Hepatic stellate cell (primary cell): Measurements from ENCODE around the gene PRKACG.

Source experiments
- DNase-seq: peaks from one replicate; pipeline ENCODE4 v3.0.0; 2011; ENCODE audit warnings: low spot score

PRKACG gene

GRCh38 chr9:68983522-68984424 is 30.1 kb downstream of the PRKACG start:
- no peak for DNase-seq

DNA sequence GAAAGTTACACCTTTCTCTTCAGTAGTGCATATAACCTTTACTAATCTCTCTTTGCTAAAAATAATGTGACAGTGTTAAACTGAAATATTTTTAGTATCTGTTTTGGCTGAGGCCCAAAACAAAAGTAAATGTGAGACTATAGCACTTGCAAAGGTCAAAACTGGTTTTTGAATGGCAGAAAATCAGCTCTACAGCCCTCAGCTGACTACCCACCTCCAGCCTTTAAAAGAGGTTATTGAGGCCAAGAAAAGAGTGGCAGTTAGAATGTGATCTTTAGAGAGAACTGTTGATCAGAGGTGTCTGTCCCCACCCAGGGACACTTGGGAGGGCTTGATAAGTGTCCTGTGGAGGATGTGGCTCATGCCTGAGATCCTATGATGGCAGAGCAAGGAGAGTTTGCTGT is 30.9 kb downstream of the PRKACG start:
- DNase-seq = no peak

DNA sequence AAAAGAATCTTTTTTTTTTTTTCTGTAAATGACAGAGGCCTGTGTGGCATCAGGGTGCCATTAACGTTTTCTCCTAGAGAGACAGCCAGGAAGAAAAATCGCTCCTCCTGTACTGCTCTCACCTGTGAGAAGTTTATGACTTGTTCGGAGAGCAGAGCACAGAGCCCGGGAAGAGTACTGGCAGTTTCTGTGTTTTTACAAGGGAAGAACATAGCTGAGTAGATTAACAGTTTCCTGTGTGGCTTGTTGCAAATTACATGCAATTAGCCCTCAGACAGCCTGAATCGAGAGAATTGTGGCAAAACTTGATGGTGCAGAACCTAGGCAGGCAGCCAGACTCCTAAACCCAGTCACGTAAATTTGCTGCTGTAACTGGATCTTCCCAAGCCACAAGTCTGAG is 32.1 kb downstream of the PRKACG start:
- DNase-seq = no peak

- DNase-seq = no peak
These were observed 33.5 kb downstream of the PRKACG start for GRCh38 chr9:68980341-68980914.

DNA sequence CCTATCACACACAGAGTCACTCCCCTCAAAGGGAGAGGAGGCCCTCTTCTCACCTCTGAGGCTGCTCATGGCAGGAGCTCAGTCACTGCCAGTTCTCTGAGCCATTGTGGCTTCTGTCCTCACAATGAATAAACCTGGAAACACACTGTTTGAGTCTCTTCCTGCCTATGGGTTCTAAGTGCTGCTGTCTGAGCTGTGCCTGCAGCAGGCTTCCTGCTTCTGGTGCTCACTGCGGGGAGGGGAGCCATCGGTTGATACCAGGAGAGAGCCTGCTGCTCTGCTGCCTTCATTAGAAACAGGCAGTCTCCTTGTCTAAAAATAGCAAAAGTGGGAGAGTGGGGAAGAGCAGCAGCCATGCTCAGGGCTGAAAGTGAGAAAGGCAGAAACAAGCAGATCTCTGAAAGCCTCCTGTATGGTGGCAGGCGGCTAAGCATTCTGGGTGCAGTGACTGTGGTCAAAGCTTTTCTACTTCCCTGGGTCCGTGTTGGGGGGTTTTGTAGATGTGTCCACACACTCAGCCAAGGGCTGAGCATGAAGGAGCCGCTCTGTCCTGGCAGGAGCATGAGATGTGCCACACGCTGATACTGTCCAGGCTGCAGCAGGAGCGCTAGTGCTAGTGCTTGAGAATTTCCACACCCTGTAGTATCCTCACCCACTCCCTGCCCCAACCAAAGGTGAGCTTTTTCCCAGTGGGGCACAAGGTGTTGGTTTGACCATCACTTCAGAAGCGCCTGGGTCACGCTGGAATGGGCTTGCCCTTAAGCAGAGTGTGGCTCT is 34.2 kb downstream of the PRKACG start:
- no peak for DNase-seq

DNA sequence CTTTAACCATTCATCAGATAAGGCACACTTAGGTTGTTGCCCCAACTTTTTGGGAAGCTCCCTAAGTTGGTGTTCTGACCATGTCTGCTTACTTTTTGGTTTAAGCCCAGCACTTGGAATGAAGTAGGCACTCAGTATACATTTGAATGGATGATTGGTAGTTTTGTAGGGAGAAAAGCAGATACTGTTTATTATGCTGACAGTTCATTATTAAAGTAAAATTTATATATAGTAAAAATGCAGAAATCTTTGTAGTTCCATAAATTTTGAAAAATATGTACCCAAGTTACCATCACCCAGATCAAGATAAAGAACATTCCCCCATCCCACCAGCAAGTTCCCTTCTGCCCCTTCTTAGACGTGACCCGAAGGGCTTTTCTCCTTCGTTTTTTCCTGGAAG is 35.4 kb downstream of the PRKACG start:
- no peak for DNase-seq

DNA sequence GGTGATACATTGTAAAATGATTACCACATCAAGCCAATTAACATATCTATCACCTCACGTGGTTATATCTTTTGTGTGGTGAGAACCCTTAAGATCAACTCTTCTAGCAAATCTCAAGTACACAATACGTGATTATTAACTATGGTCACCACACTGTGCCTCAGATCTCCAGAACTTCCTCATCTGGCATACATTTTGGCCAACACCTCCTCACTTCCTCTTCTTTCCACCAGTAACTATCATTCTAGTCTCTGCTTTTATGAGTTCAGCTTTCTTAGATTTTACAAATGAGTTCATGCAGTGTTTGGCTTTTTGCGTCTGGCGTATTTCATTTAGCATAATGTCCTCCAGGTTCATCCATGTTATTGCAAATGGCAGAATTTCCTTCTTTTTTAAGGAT is 35.8 kb downstream of the PRKACG start:
- no peak for DNase-seq

DNA sequence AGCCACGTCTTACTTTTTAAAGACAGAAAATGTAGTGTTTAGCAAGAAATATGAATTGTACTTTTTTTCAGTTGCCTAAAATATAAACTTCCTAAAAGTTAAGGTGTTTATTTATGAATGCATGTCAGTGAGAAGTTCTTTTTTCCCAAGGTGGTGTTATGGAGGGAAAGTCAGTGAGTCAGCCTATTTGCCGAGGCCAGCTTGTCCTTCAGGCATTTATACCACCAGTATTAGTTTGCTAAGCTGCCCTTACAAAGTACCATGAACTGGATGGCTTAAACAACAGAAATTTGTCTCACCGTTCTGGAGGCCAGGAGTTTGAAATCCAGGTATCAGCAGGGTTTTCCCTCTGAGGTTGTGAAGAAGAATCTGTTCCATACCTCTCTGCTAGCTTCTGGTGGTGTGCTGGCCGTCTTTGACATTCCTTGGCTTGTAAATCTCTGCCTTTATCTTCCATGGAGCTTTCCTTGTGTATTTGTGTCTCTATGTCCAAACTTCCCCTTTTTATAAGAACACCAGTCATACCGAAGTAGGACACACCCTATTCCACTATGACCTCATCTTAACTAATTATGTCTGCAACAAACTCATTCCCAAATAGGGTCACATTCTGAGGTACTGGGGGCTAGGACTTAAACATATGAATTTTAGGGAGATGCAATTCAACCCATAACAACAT is 38.4 kb downstream of the PRKACG start:
- DNase-seq = no peak

DNA sequence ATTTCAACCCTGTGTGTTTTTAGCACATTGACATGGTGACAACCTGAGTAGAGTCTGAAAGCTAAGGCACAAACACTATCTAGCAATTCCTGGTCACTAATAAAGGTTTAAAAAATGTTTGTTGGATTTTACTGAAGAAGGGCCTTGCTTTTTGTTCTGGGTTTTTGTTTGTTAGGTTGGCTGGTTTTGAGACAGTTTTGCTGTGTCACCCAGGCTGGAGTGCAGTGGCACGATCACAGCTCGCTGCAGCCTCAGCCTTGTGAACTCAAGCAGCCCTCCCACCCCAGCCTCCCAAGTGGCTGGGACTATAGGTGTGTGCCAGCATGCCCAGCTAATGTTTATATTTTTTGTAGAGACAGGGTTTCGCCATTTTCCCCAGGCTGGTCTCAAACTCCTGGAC is 39.0 kb downstream of the PRKACG start:
- DNase-seq = no peak

DNA sequence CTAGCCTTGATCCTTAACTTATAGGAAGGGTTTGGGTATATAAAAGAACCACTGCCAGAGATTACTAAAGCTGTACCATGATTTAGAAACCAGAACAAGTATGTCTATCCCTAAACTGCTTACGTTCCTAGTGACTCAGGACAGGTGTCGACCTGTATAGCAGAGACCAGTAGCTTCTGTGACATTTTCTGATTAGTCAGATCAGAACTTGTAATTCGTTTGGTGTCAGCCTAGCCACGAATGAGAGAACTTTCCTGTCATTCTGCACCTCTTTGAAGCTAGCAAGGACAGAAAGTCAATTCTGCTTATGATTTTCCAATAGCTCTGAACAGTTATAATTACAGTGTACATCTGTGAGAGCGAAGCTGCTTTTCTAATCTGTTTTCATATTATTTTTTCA is 39.5 kb downstream of the PRKACG start:
- DNase-seq = no peak

DNA sequence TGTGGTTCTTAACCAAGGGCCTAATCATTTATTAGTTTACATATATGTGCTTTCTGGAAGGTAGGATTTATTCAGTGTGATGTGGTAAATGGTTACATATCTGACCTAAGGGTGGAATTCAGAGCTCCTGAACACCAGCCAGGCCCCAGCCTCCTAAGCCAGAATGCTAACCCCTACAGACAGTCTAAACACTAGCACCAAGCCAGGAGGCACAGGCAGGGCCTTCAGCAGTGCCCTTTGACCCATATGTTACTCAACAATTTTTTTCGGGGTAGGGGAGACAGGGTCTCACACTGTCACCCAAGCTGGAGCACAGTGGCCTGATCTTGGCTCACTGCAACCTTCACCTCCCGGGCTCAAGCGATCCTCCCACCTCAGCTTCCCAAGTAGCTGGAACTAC is 40.3 kb downstream of the PRKACG start:
- DNase-seq = no peak

DNA sequence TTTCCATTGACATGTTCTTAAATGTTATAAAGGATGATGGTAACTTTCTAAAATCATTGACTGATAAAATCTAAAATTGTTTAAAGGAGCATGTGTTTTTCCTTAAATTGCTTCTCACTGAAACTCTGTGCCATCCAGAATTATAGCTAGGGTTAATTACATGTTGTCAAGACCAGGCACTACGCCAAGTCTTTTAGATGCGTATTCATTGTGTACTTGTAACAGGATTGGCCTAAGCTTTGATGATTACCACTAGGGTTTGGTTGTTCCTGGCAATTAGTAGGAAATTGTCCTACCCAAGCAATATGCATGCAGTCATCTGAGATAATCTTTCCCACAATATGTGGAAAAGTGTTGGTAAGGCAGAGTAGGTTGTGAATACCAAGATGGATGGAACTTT is 43.8 kb downstream of the PRKACG start:
- DNase-seq = no peak

GRCh38 chr9:68969538-68969937 is 44.4 kb downstream of the PRKACG start:
- no peak for DNase-seq

GRCh38 chr9:68967800-68968199 is 46.1 kb downstream of the PRKACG start:
- DNase-seq = no peak

GRCh38 chr9:68966496-68966944 is 47.4 kb downstream of the PRKACG start:
- no peak for DNase-seq

DNA sequence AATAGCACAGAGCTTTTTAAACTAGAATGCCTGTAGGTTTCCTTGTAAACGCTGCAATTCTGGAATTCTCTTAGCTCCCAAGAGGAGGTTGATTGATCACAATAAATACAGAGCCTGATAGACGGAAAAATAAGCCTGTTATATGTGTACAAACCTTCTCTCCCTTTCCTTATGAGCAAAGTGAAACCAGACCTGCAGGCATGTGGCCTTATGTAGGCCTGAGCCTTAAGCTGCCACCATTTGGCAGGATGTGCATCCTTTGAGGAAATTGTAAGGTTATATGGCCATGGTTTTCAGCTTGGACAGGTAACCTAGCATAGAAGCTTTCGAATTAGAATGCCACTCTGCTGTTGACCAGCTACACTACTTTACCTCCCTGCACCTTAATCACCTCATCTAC is 49.1 kb downstream of the PRKACG start:
- no peak for DNase-seq

DNA sequence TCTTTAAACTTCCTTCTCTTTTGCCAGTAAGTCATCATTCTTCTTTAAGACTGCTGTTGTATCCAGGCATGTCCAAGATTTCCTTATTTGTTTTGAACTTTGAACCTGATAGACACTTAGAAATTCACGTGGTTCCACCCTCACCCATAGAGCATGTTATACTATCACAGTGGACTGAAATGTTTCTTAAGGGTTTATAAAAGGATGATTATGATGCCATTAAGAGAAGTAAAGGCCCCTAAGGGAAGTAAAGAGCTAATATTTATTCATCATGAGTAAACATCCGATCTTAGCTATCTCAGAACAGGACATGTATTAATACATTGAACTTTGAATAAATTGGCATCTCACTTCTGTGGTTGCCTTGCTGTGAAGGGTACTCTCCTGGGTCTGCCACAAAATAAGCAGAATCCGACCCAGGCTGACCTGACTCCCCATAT is 49.8 kb downstream of the PRKACG start:
- DNase-seq = no peak

GRCh38 chr9:68963416-68963815 is 50.5 kb downstream of the PRKACG start:
- no peak for DNase-seq
